HepG2 (cell line): ENCODE data around the gene AFF1. TPM values are rescaled to one million over a fixed set of nuclear protein-coding genes. Genes with fewer than 3 reads are reported as not detected.

ENCODE experiments used
- ESRRA ChIP-seq: sonication (generic); formaldehyde crosslinking; IDR thresholded peaks from 2 replicates; pipeline ENCODE4 v1.5.1; 2020; ENCODE audit warnings: mild to moderate bottlenecking, low read depth, missing genetic modification reagents
- FOXA1 ChIP-seq, 2 experiments: fragments of 450-650 bp in 1 of 2; sonication (generic) in 1 of 2; formaldehyde crosslinking in 1 of 2; IDR thresholded peaks; 2 replicates each; pipeline versions ENCODE4 v1.4.0 to v1.6.1; 2016 to 2020; ENCODE audit warnings: missing genetic modification reagents in 1 of 2
- FOXK2 ChIP-seq: fragments of 450-650 bp; IDR thresholded peaks from 2 replicates; pipeline ENCODE4 v1.6.1; 2016
- GATAD2A ChIP-seq: IDR thresholded peaks from 2 replicates; pipeline ENCODE4 v1.6.1; 2016
- MAZ ChIP-seq, 2 experiments: sonication (generic) in 1 of 2; formaldehyde crosslinking in 1 of 2; IDR thresholded peaks; 2 replicates each; pipeline versions ENCODE4 v1.5.0 to v1.6.1; 2012 to 2020; ENCODE audit warnings: low read depth in 2 of 2, mild to moderate bottlenecking in 2 of 2, borderline replicate concordance in 1 of 2, improper control_type of control experiment in 1 of 2, low read length in 1 of 2, missing genetic modification reagents in 1 of 2, moderate library complexity in 1 of 2
- MTF1 ChIP-seq: sonication (generic); formaldehyde crosslinking; IDR thresholded peaks from 2 replicates; pipeline ENCODE4 v1.5.0; 2020; ENCODE audit warnings: missing genetic modification reagents
- POGZ ChIP-seq: sonication (generic); formaldehyde crosslinking; IDR thresholded peaks from 2 replicates; pipeline ENCODE4 v1.4.0; 2020; ENCODE audit warnings: mild to moderate bottlenecking, missing genetic modification reagents
- RARG ChIP-seq: sonication (generic); formaldehyde crosslinking; IDR thresholded peaks from 2 replicates; pipeline ENCODE4 v1.4.0; 2020; ENCODE audit warnings: low read depth, mild to moderate bottlenecking, missing genetic modification reagents
- RORA ChIP-seq: sonication (generic); formaldehyde crosslinking; IDR thresholded peaks from 2 replicates; pipeline ENCODE4 v1.5.0; 2020; ENCODE audit warnings: mild to moderate bottlenecking, missing genetic modification reagents, moderate library complexity
- RXRA ChIP-seq: sonication (generic); formaldehyde crosslinking; IDR thresholded peaks from 2 replicates; pipeline ENCODE4 v1.5.1; 2020; ENCODE audit warnings: missing genetic modification reagents
- SATB2 ChIP-seq: sonication (generic); formaldehyde crosslinking; IDR thresholded peaks from 2 replicates; pipeline ENCODE4 v1.5.0; 2020; ENCODE audit warnings: missing genetic modification reagents
- SMARCE1 ChIP-seq: fragments of 450-650 bp; IDR thresholded peaks from 2 replicates; pipeline ENCODE4 v1.6.1; 2017; ENCODE audit warnings: borderline replicate concordance
- SMC3 ChIP-seq: IDR thresholded peaks from 2 replicates; pipeline ENCODE4 v1.6.1; 2011; ENCODE audit warnings: low read length, improper control_type of control experiment
- TBX3 ChIP-seq: fragments of 450-650 bp; IDR thresholded peaks from 2 replicates; pipeline ENCODE4 v1.6.1; 2017; ENCODE audit warnings: antibody characterized with exemption, mild to moderate bottlenecking, inconsistent platforms, borderline replicate concordance
- ZNF256 ChIP-seq: sonication (generic); formaldehyde crosslinking; conservative IDR thresholded peaks from 2 replicates; pipeline ENCODE4 v1.4.0; 2020; ENCODE audit warnings: missing genetic modification reagents
- ZNF274 ChIP-seq: sonication (generic); formaldehyde crosslinking; IDR thresholded peaks from 2 replicates; pipeline ENCODE4 v1.5.1; 2020; ENCODE audit warnings: mild to moderate bottlenecking, missing genetic modification reagents
- ZNF720 ChIP-seq: sonication (generic); formaldehyde crosslinking; IDR thresholded peaks from 2 replicates; pipeline ENCODE4 v1.4.0; 2020; ENCODE audit warnings: missing genetic modification reagents
- ZNF749 ChIP-seq: sonication (generic); formaldehyde crosslinking; IDR thresholded peaks from 2 replicates; pipeline ENCODE4 v1.8.0; 2022; ENCODE audit warnings: mild to moderate bottlenecking, missing genetic modification reagents, moderate library complexity, borderline replicate concordance
- ZNF773 ChIP-seq: sonication (generic); formaldehyde crosslinking; IDR thresholded peaks from 2 replicates; pipeline ENCODE4 v1.4.0; 2020; ENCODE audit warnings: missing genetic modification reagents, borderline replicate concordance
- polyA plus RNA-seq, 8 experiments: library from polyadenylated mRNA; depleted of rRNA in 3 of 8; stranded (reverse) in 7 of 8; unstranded in 1 of 8; fragments of >200 nt; fragmentation: Illumina TruSeq in 4 of 8; extraction: Trizol in 4 of 8; gene quantifications; 2 replicates each; pipeline versions ENCODE4 v1.2.1 to v1.2.3, GENCODE V29; 2011 to 2016; ENCODE audit warnings: low read depth in 4 of 8, missing spikeins in 1 of 8, mixed read lengths in 1 of 8; ENCODE audit not compliant: insufficient read depth in 1 of 8
- total RNA-seq, 5 experiments: library from RNA; depleted of rRNA; stranded (reverse); fragments of >200 nt; fragmentation: Illumina TruSeq; extraction: Trizol; gene quantifications; 2 replicates each; pipeline ENCODE4 v1.2.3, GENCODE V29; 2016; ENCODE audit warnings: low read depth in 1 of 5
- TF ChIP-seq, protein P1 (sequence below): sonication (generic); formaldehyde crosslinking; conservative IDR thresholded peaks from 2 replicates; pipeline ENCODE4 v1.5.0; 2020; ENCODE audit warnings: missing genetic modification reagents
- TF ChIP-seq, protein P2 (sequence below): sonication (generic); formaldehyde crosslinking; conservative IDR thresholded peaks from 2 replicates; pipeline ENCODE4 v1.8.0; 2022; ENCODE audit warnings: low read depth, missing genetic modification reagents
- TF ChIP-seq, protein P3 (sequence below): sonication (generic); formaldehyde crosslinking; IDR thresholded peaks from 2 replicates; pipeline ENCODE4 v1.8.0; 2022; ENCODE audit warnings: mild to moderate bottlenecking, missing genetic modification reagents, moderate library complexity
- TF ChIP-seq, protein P4 (sequence below): sonication (generic); formaldehyde crosslinking; IDR thresholded peaks from 2 replicates; pipeline ENCODE4 v1.8.0; 2022; ENCODE audit warnings: missing genetic modification reagents, mild to moderate bottlenecking, inconsistent platforms, borderline replicate concordance

AFF1 gene
- total and polyA plus RNA-seq, 2 of the 13 experiments (the other 11 are each of a cell fraction or from before 2014, with no cell fraction given), result 15.5 to 15.9 TPM

DNA sequence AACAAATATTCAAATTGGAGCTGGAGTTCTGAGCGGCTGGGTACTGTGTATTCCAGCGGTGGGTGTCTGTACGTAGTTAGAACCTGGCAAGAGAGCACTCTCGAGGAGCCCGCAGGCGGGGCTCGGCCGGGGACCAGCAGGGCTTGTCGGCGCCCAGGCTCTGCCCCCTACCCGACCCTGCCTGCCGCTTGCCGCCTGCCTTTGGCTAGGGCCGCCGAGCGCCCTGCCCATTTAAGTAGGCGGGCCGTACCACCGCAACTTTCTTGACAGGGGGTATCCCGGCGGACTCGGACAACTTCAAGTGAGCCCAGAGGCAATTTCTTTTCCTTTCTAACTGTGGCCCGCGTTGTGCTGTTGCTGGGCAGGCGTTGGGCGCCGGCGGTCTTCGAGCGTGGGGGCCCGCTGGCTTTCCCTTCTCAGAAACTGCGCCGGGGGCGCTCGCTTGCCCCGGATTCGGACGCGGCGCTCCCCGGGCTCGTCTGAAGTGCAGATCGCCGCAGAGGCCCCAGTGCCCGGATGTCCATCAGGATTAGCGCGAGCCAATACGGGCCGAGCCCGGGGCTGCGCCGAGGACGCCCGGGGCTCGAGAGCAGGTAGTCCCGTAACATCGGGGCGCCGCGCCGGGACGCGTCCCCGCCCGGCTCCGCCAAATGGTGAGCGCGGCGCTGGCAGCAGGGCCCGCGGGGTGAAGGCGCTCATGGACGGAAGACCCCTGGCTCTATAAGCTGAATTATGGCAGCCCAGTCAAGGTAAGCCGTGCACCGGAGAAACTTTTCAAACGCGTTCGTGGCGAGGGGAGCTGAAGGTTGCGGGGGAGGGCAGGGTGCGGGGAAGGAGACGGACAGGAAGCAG, 72.1 kb downstream of the AFF1 start (continued):
- TF ChIP-seq, protein P1, sequence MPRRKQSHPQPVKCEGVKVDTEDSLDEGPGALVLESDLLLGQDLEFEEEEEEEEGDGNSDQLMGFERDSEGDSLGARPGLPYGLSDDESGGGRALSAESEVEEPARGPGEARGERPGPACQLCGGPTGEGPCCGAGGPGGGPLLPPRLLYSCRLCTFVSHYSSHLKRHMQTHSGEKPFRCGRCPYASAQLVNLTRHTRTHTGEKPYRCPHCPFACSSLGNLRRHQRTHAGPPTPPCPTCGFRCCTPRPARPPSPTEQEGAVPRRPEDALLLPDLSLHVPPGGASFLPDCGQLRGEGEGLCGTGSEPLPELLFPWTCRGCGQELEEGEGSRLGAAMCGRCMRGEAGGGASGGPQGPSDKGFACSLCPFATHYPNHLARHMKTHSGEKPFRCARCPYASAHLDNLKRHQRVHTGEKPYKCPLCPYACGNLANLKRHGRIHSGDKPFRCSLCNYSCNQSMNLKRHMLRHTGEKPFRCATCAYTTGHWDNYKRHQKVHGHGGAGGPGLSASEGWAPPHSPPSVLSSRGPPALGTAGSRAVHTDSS, result no peak
- TF ChIP-seq POGZ (peak; percentile 83), SATB2 (CRISPR knock-in tag) (peak; percentile 60; the same call in 1 of the 2 replicates), ZNF749 (CRISPR knock-in tag) (no peak; the same call in 1 of the 2 replicates), SMARCE1 (no peak), MTF1 (CRISPR knock-in tag) (0 out of 2 replicates have a peak, but pooled peaks have one; percentile 36), ESRRA (peak; percentile 46; the same call in 1 of the 2 replicates), MAZ (IDR thresholded peaks at IDR 0.05; ENCODE audit: borderline replicate concordance, low read depth, low read length) (peak; percentile 73; the same call in 1 of the 2 replicates), MAZ (CRISPR knock-in tag; IDR thresholded peaks at IDR 0.05; ENCODE audit: low read depth) (peak; percentile 81), SMC3 (no peak), FOXK2 (peak; percentile 96), ZNF256 (peak; percentile 38; the same call in 1 of the 2 replicates), RORA (0 out of 2 replicates have a peak, but pooled peaks have one; percentile 43), ZNF773 (CRISPR knock-in tag) (peak; percentile 6; the same call in 1 of the 2 replicates), RARG (CRISPR knock-in tag) (no peak), GATAD2A (peak; percentile 71), FOXA1 (IDR thresholded peaks at IDR 0.05) (no peak), FOXA1 (CRISPR knock-in tag; IDR thresholded peaks at IDR 0.05) (0 out of 2 replicates have a peak, but pooled peaks have one; percentile 5), ZNF720 (CRISPR knock-in tag) (no peak), RXRA (CRISPR knock-in tag) (peak; percentile 40; the same call in 1 of the 2 replicates), ZNF274 (CRISPR knock-in tag) (peak; percentile 90; the same call in 1 of the 2 replicates), TBX3 (peak; percentile 34; the same call in 1 of the 2 replicates)
- TF ChIP-seq, protein P2, sequence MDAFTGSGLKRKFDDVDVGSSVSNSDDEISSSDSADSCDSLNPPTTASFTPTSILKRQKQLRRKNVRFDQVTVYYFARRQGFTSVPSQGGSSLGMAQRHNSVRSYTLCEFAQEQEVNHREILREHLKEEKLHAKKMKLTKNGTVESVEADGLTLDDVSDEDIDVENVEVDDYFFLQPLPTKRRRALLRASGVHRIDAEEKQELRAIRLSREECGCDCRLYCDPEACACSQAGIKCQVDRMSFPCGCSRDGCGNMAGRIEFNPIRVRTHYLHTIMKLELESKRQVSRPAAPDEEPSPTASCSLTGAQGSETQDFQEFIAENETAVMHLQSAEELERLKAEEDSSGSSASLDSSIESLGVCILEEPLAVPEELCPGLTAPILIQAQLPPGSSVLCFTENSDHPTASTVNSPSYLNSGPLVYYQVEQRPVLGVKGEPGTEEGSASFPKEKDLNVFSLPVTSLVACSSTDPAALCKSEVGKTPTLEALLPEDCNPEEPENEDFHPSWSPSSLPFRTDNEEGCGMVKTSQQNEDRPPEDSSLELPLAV (CRISPR knock-in tag), result no peak
- TF ChIP-seq, protein P3, sequence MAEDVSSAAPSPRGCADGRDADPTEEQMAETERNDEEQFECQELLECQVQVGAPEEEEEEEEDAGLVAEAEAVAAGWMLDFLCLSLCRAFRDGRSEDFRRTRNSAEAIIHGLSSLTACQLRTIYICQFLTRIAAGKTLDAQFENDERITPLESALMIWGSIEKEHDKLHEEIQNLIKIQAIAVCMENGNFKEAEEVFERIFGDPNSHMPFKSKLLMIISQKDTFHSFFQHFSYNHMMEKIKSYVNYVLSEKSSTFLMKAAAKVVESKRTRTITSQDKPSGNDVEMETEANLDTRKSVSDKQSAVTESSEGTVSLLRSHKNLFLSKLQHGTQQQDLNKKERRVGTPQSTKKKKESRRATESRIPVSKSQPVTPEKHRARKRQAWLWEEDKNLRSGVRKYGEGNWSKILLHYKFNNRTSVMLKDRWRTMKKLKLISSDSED (CRISPR knock-in tag), result no peak
- TF ChIP-seq, protein P4, sequence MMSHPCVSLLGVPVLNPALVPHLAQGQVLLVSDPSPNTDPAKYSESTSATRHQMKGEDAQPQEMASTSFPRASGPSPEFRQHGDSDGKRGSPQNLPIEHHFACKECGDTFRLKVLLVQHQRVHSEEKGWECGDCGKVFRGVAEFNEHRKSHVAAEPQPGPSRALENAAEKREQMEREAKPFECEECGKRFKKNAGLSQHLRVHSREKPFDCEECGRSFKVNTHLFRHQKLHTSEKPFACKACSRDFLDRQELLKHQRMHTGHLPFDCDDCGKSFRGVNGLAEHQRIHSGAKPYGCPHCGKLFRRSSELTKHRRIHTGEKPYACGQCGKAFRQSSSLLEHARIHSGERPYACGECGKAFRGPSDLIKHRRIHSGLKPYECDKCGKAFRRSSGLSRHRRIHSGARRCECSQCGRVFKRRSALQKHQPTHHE, result peak; percentile 79; the same call in 1 of the 2 replicates
